Measurements from ENCODE around the gene AMMECR1L. TPM values are rescaled to one million over a fixed set of nuclear protein-coding genes. Genes with fewer than 3 reads are reported as not detected.
A peak's percentile ranks its signal among the peaks of the same experiment; 100 is the strongest.

The AMMECR1L gene
- total and polyA plus RNA-seq, 2 experiments from 2014 or later, result 7.8 to 17.7 TPM

GRCh38 chr2:127873707-127874303, 12.0 kb downstream of the AMMECR1L start (continued):
- TF ChIP-seq, protein P1, sequence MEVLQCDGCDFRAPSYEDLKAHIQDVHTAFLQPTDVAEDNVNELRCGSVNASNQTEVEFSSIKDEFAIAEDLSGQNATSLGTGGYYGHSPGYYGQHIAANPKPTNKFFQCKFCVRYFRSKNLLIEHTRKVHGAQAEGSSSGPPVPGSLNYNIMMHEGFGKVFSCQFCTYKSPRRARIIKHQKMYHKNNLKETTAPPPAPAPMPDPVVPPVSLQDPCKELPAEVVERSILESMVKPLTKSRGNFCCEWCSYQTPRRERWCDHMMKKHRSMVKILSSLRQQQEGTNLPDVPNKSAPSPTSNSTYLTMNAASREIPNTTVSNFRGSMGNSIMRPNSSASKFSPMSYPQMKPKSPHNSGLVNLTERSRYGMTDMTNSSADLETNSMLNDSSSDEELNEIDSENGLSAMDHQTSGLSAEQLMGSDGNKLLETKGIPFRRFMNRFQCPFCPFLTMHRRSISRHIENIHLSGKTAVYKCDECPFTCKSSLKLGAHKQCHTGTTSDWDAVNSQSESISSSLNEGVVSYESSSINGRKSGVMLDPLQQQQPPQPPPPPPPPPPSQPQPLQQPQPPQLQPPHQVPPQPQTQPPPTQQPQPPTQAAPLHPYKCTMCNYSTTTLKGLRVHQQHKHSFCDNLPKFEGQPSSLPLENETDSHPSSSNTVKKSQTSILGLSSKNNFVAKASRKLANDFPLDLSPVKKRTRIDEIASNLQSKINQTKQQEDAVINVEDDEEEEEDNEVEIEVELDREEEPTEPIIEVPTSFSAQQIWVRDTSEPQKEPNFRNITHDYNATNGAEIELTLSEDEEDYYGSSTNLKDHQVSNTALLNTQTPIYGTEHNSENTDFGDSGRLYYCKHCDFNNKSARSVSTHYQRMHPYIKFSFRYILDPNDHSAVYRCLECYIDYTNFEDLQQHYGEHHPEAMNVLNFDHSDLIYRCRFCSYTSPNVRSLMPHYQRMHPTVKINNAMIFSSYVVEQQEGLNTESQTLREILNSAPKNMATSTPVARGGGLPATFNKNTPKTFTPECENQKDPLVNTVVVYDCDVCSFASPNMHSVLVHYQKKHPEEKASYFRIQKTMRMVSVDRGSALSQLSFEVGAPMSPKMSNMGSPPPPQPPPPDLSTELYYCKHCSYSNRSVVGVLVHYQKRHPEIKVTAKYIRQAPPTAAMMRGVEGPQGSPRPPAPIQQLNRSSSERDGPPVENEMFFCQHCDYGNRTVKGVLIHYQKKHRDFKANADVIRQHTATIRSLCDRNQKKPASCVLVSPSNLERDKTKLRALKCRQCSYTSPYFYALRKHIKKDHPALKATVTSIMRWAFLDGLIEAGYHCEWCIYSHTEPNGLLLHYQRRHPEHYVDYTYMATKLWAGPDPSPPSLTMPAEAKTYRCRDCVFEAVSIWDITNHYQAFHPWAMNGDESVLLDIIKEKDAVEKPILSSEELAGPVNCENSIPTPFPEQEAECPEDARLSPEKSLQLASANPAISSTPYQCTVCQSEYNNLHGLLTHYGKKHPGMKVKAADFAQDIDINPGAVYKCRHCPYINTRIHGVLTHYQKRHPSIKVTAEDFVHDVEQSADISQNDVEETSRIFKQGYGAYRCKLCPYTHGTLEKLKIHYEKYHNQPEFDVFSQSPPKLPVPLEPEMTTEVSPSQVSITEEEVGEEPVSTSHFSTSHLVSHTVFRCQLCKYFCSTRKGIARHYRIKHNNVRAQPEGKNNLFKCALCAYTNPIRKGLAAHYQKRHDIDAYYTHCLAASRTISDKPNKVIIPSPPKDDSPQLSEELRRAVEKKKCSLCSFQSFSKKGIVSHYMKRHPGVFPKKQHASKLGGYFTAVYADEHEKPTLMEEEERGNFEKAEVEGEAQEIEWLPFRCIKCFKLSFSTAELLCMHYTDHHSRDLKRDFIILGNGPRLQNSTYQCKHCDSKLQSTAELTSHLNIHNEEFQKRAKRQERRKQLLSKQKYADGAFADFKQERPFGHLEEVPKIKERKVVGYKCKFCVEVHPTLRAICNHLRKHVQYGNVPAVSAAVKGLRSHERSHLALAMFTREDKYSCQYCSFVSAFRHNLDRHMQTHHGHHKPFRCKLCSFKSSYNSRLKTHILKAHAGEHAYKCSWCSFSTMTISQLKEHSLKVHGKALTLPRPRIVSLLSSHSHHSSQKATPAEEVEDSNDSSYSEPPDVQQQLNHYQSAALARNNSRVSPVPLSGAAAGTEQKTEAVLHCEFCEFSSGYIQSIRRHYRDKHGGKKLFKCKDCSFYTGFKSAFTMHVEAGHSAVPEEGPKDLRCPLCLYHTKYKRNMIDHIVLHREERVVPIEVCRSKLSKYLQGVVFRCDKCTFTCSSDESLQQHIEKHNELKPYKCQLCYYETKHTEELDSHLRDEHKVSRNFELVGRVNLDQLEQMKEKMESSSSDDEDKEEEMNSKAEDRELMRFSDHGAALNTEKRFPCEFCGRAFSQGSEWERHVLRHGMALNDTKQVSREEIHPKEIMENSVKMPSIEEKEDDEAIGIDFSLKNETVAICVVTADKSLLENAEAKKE (CRISPR knock-in tag; IDR thresholded peaks at IDR 0.05), result no peak

DNA sequence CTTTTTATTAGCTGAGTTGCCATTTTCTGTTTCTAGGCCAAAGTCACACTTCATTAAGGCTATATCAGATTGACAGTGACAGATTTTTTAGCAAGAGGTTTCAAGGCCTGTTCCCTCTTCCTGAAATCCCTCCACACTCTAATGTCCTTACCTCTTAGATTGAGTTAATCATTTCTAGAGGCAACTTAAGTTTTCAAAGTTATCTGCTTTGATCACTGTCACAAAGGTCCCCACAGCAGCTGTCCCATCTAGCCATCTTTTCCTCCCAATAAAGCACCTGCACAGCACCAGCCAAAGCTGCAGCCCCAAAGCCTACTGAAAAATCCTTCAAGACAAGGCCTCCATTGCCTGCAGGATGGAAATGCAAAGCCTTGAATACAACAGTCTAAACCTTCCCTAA, 13.4 kb downstream of the AMMECR1L start:
- H3F3A ChIP-seq (replicated peaks; ENCODE audit: low read depth), result no peaks in the 10 kb centered on the region; the same call in 1 of the 2 replicates
- peaks cover 66% of the 10 kb centered on the region for H3K79me2 ChIP-seq (replicated peaks; ENCODE audit: insufficient read depth)
- no peak overlapping the region for H3K27ac Mint-ChIP-seq
- H3K36me3 Mint-ChIP-seq (ENCODE audit: low read depth), result peaks cover 58% of the 10 kb centered on the region
- no peaks in the 10 kb centered on the region for H3K9me2 ChIP-seq (ENCODE audit: insufficient read depth)
- no peak overlapping the region for H3K4me2 ChIP-seq
- DNase-seq (ENCODE audit: low spot score) (no peak), ATAC-seq (no peak)
- H3K9me3 Mint-ChIP-seq, result no peaks in the 10 kb centered on the region
- peaks cover 38% of the 10 kb centered on the region for H3K36me3 ChIP-seq (ENCODE audit: insufficient read depth)
- no peak for TF ChIP-seq ZNF114 (CRISPR knock-in tag; IDR thresholded peaks at IDR 0.05)
- H3K27me3 Mint-ChIP-seq (ENCODE audit: insufficient read depth, low read depth, poor library complexity), result no peaks in the 10 kb centered on the region
- H2AFZ ChIP-seq, result no peak overlapping the region
- peaks cover 27% of the 10 kb centered on the region for H4K20me1 ChIP-seq (replicated peaks; ENCODE audit: insufficient read depth)
- no peak overlapping the region for H3K4me3 Mint-ChIP-seq
- no peaks in the 10 kb centered on the region for H3K27me3 ChIP-seq (ENCODE audit: insufficient read depth)
- no peak overlapping the region for H3K27ac ChIP-seq (ENCODE audit: low read depth)
- no peak overlapping the region for H3K4me3 ChIP-seq
- no peaks in the 10 kb centered on the region for H3K4me1 ChIP-seq (ENCODE audit: insufficient read depth)
- H3K4me1 Mint-ChIP-seq, result peaks cover 9% of the 10 kb centered on the region; the same call in 2 of the 3 replicates

DNA sequence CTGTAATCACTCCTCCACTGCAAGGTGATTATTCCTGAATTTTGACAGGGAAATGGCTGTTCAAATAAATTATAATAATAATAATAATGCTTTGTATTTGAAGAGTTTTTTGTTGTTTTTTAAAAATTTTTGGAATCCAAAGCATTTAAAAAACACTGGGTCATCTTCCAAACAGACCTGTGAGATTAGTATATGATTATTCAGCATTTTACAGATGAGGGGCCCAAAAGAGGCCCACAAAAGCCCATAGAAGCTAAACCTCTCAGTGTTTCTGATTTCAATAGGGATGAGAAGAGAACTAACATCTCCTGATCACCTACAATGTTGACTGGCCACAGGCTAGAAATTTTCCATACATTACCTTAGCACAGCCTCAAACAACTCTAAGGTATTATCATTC, 19.8 kb downstream of the AMMECR1L start:
- ATAC-seq (no peak), DNase-seq (ENCODE audit: low spot score) (no peak)
- Mint-ChIP-seq H3K36me3 (ENCODE audit: low read depth) (peaks cover 72% of the 10 kb centered on the region), H3K4me3 (no peak overlapping the region), H3K4me1 (peaks cover 9% of the 10 kb centered on the region), H3K9me3 (no peaks in the 10 kb centered on the region), H3K27ac (no peak overlapping the region), H3K27me3 (ENCODE audit: insufficient read depth, low read depth, poor library complexity) (peaks cover 5% of the 10 kb centered on the region)
- Histone ChIP-seq H2AFZ (no peak overlapping the region), H4K20me1 (replicated peaks; ENCODE audit: insufficient read depth) (peaks cover 9% of the 10 kb centered on the region; the same call in 1 of the 2 replicates), H3K4me2 (no peak overlapping the region), H3K36me3 (ENCODE audit: insufficient read depth) (peaks cover 39% of the 10 kb centered on the region), H3K79me2 (replicated peaks; ENCODE audit: insufficient read depth) (peaks cover 13% of the 10 kb centered on the region; the same call in 1 of the 2 replicates), H3K27me3 (ENCODE audit: insufficient read depth) (no peaks in the 10 kb centered on the region), H3K9me2 (ENCODE audit: insufficient read depth) (no peaks in the 10 kb centered on the region), H3K4me1 (ENCODE audit: insufficient read depth) (no peaks in the 10 kb centered on the region), H3K27ac (ENCODE audit: low read depth) (peak overlapping the region; percentile 39; the same call in 1 of the 2 replicates), H3F3A (replicated peaks; ENCODE audit: low read depth) (0 out of 2 replicates have a peak, but pooled peaks cover 10% of the 10 kb centered on the region), H3K4me3 (no peak overlapping the region)
- TF ChIP-seq EZH2phosphoT487 (IDR thresholded peaks at IDR 0.05; ENCODE audit: unreplicated experiment), result no peak
- no peak for TF ChIP-seq ZNF114 (CRISPR knock-in tag; IDR thresholded peaks at IDR 0.05)
- TF ChIP-seq NANOG (IDR thresholded peaks at IDR 0.05; ENCODE audit: borderline replicate concordance), result no peak
- no peak for TF ChIP-seq CREB1 (CRISPR knock-in tag; IDR thresholded peaks at IDR 0.05; ENCODE audit: low read depth)
- TF ChIP-seq, protein P2, sequence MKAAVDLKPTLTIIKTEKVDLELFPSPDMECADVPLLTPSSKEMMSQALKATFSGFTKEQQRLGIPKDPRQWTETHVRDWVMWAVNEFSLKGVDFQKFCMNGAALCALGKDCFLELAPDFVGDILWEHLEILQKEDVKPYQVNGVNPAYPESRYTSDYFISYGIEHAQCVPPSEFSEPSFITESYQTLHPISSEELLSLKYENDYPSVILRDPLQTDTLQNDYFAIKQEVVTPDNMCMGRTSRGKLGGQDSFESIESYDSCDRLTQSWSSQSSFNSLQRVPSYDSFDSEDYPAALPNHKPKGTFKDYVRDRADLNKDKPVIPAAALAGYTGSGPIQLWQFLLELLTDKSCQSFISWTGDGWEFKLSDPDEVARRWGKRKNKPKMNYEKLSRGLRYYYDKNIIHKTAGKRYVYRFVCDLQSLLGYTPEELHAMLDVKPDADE (IDR thresholded peaks at IDR 0.05), result no peak
- TF ChIP-seq JUNB (IDR thresholded peaks at IDR 0.05; ENCODE audit: unreplicated experiment), result no peak
- TF ChIP-seq ZNF331 (CRISPR knock-in tag; IDR thresholded peaks at IDR 0.05; ENCODE audit: low read depth), result no peak
- TF ChIP-seq, protein P3, sequence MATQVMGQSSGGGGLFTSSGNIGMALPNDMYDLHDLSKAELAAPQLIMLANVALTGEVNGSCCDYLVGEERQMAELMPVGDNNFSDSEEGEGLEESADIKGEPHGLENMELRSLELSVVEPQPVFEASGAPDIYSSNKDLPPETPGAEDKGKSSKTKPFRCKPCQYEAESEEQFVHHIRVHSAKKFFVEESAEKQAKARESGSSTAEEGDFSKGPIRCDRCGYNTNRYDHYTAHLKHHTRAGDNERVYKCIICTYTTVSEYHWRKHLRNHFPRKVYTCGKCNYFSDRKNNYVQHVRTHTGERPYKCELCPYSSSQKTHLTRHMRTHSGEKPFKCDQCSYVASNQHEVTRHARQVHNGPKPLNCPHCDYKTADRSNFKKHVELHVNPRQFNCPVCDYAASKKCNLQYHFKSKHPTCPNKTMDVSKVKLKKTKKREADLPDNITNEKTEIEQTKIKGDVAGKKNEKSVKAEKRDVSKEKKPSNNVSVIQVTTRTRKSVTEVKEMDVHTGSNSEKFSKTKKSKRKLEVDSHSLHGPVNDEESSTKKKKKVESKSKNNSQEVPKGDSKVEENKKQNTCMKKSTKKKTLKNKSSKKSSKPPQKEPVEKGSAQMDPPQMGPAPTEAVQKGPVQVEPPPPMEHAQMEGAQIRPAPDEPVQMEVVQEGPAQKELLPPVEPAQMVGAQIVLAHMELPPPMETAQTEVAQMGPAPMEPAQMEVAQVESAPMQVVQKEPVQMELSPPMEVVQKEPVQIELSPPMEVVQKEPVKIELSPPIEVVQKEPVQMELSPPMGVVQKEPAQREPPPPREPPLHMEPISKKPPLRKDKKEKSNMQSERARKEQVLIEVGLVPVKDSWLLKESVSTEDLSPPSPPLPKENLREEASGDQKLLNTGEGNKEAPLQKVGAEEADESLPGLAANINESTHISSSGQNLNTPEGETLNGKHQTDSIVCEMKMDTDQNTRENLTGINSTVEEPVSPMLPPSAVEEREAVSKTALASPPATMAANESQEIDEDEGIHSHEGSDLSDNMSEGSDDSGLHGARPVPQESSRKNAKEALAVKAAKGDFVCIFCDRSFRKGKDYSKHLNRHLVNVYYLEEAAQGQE (IDR thresholded peaks at IDR 0.05; ENCODE audit: unreplicated experiment), result no peak
